DMS79 (cell line): ENCODE data around the gene MYPOP.
A peak's percentile ranks its signal among the peaks of the same experiment; 100 is the strongest.
"Not testable (repeated sequence)": the region's sequence is repeated elsewhere in the genome, so short reads cannot be mapped to it uniquely, and the experiment has no call there.

Experiments used
- DNase-seq: peaks from one replicate; lab custom pipeline; 2025; lab: John Stamatoyannopoulos, UW

MYPOP gene

DNA sequence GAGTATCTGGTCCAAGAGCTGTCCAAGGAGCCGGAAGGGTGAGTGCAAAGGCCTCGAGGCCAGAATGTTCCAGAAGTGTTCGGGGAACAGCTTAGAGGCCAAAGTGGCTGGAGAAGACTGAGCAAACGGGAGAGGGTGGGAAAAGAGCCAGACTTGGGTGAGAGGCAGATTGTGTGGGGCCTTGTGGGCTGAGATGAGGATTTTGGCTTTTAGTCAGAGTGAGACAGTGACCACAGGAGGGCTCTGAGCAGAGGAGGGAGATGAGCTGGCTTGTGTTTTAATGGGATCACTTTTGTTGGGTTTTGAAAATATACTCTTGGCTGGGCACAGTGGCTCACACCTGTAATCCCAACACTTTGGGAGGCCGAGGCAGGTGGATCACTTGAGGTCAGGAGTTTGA, 6.5 kb upstream of the MYPOP start:
- DNase-seq = no peak

DNA sequence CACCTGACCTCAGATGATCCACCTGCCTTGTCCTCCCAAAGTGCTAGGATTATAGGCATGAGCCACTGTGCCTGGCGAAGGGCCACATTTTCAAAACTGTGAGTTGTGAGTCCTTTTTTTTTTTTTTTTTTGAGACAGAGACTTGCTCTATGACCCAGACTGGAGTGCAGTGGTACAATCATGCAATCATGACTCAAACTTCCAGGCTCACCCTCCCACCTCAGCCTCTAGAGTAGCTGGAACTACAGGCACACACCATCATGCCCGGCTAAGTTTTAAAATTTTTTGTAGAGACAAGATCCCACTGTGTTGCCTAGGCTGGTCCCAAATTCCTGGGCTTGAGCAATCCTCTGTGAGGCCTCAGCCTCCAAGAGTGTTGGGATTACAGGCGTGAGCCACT, 3.8 kb upstream of the MYPOP start:
- no peak for DNase-seq

- DNase-seq = no peak
Measured at GRCh38 chr19:45905011-45905410, 2.6 kb upstream of the MYPOP start.

DNA sequence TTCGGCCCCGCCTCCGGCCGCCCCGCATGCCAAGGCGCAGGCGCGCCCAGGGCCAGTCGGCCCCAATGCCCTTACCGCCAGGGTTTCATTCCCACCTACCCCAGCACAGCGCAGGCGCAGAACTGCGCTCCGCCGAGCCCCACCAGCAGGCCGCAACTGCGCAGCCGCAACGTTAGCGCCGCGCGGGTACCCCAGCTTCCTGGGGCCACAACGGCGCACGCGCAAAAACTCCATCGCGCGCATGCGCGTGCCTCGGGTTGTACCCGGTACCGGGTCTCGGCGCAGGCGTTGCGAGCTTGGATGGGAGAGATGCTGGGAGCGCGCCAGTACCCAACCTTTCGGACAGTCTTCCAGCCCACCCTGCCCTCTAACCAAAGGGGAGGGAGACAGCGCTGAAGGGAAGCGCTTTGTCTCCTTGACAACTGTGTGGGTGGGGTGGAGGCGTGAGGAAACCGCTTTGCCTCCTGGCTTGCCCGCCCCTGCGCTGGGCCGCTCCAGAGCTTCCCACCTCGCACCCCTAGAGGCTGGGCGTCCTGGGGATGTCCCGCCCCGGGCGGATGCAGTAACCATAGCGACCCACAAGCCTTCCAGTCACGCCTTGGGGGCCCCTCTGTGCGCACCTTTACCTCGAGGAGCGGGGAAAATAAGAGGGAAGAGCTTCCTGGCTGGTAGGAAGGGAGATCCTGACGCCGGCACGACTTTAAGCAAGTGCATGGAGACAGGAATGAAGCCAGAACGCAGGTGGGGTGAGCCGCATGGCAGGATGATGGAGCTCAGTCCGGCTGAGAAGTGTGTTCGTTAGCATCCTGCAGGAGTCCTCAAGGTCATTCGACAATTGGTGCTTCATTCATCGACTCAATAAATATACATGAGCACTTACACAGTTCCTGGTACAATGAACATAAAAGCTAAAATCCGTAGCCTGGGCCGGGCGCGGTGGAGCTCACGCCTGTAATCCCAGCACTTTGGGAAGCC, 525 bp upstream of the MYPOP start:
- DNase-seq = peak; percentile 93

DNA sequence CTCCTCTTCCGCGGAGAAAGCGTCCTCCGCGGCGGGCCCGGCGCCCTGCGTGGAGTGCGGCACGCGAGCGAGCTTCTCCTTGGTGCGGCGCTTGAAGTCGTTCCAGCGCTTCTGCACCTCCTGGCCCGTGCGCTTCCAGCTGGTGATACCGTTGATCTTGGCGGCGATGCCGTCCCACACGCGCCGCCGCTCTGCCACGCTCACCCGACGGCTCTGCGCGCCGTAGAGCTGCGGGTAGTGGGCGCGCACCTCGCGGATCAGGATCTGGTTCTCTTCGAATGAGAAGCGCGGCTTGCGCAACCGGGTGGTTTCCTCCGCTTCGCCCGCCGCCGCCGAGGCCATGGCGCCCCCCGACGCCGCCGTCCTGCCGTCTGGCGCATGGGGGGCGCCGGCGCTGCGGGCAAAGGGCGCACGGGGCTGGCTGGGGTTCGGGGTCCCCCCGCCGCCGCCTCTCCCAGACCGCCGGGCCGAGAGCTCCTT, 941 bp downstream of the MYPOP start:
- no peak for DNase-seq

DNA sequence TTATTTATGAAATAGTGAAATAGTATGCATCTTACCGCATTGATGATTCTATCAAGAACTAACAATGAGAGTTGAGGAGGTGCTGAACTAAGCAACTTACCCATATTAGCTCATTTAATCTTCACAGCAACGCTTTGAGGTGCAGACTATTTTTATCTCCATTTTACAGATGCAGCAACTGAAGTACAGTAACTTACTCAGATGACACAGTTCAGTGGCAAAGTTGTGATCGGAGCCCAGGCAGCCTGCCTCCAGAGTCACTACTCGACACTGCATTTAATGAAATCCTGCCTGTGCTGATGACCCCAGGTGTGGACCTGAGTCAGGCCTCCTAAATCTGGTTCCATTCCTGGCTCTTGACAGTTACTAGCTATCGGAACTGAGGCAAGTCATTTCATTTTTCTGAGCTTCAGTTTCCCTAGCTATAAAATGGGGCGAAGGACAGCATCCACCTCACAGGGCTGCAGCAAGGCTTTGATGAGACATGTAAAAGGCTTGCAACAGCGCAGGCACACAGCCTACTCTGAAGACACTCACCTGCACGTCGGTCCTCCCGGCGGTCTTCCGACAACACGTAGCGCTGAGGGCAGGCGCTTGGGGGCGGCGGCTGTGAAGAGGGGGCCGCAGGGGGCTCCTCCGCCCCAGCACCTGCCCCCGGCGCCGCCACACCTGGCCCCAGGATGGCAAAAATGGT, 1.5 kb downstream of the MYPOP start:
- DNase-seq = no peak

DNA sequence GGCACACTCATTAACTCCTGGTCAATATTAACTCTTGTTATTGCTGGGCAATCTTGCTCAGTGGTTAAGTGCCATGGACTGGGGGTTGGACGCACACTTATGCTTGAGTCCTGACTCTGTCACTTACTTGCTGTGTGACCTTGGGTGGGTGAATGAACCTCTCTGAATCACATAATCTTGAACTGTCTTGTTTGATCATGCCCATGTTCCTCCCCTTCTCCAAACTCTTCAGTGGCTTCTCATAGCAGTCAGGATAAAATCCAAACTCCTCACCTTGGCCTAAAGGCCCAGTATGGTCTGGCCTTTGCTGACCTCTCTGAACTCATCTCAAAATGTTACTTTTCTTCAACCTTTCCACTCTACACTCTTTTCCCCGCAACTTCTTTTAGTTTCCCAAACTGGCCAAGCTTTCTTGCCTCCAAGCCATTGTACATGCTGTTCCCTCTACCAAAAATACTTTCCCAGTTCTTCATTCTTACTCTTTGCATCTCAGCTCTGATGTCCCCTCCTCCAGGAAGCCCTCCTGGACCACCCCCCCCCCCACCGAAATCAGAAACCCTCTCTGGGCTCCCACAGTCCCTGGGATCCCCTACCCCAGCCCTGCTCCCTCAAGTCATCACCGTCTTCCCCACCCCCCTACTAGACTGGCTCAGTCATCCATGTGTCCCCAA, 2.4 kb downstream of the MYPOP start:
- DNase-seq = no peak

DNA sequence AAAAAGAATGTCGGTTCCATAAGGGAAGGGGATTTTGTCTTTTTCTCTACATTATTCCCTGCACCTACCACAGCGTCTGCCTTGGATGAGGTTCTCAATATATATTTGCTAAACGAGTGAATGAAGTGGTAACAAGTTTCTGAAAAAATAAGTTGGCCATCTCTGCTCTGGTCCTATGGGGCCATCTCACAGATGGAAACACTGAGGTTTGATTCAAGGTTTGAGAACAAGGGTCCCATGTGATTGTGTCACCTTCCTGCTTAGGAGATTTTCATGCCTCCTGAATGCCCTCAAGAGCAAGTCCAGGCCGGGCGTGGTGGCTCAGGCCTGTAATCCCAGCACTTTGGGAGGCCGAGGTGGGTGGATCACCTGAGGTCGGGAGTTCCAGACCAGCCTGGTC, 3.2 kb downstream of the MYPOP start:
- no peak for DNase-seq

DNA sequence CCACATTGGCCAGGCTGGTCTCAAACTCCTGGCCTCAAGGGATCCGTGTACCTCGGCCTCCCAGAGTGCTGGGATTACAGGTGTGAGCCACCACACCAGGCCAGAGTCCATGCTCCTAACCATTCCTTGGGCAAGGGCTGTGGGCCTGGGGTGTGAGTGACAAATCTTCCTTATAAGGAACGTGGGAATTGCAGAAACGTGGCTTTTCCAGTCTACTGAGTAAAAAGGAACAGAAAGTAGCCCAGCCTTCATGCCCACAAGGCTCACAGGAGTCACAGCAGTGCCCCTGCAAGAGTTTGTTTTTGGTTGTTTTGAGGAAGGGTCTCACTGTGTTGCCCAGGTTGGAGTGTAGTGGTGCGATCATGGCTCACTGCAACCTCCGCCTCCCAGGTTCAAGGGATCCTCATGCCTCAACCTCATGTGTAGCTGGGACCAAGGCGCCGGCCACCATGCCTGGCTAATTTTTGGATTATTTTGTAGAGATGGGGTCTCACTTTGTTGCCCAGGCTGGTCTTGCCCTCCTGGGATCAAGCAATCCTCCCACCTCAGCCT, 5.1 kb downstream of the MYPOP start:
- no peak for DNase-seq

GRCh38 chr19:45895983-45896599, 6.3 kb downstream of the MYPOP start:
- not testable (repeated sequence) for DNase-seq

DNA sequence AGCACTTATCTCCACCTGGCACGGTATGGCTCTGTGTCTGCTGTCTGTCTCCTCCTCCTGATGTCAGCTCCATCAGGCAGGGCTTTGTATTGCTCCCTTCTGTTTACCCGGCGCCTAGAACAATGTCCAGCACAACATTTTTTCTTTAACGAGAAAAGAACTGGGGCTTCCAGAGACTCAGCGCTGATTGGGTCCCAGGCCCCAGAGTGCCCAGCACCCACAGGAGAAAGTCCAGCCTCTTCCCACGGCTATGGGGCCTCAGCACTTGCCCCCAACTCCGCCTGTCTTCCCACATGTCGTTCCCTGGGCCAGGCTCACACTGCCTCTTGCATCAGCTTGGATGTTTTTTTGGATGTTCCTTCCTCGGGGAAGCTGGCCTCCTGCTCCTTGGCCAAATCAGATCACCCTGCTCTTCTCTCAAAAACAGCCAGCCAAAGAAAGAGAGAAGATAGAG, 6.9 kb downstream of the MYPOP start:
- no peak for DNase-seq

DNA sequence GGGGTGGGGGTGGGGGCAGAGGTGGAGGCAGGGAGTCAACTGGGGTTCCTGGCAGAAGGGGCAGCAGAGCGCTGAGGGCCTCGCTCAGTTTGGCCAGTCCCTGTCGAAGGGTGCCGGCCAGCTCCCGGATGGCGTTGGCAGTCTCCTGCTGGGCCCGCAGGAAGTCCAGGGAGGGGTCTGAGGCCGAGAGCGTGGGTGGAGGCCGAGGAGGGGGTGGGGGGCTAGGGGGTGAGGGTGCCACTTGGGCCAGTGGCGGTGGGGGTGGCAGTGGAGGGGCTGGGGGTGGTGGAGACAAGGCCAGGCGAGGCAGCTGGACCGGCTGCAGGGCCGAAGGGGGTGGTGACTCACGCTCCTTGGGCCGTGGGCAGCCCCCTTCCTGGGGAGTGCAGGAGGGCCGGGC, 11.5 kb downstream of the MYPOP start:
- DNase-seq = no peak

GRCh38 chr19:45889210-45889885, 13.1 kb downstream of the MYPOP start:
- DNase-seq = no peak

DNA sequence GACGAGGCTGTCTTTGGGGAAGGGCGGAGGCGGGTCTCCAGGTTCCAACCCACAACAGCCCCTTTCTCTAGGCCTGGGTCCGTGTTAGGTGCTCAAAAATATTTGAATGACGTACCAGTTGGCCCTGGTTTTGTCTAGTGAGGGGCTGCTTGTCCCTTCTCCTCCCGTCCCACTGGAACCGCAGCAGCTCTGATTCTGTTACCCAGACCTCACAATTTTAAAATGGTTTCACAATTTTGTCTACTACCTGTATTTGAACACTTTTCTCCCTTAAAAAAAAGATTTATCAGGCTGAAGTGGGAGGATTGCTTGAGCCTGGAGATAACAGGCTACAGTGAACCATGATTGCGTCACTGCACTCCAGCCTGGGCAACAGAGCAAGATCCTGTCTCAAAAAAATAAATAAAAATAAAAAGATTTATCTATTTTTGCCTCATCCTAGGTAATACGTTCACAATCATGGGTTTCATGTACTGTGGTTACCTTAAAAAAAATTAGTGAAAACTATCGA, 15.2 kb downstream of the MYPOP start:
- DNase-seq = no peak

DNA sequence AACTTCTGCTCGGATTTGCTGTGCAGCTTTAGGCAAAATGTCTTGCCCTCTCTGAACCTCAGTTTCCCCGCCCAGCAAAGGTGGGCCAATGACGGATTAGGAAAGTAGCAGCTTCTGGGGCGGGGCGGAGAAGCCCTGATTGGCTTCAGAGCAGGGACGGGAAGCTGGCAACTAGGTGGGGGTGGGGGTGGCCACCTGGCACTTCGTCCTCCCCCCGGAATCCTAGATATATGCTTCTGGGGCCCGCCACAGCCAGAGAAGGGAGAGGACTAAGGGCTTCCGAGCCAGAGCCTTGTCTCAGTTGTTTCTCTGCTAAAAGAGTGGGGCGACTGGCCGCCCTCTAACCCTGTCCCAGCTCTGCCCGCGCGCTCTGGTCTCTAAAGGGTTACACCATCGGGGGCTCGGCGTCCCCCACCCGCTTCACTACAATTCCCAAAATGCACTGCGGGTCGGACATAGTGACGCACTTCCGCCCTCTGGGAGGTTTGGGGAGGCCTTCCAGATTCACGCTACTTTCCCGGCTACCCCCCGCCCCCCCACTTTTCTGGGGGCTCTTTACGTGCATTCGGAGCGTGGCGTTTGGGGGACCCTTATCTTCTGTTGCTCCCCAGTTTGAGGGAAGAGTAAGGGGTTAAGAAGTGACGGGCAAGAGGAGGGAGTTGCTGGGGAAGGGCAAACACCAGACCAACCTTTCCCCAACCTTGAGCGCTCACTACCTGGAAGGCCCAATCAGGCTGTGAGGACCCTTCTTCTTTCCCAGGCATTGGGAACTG, 15.8 kb downstream of the MYPOP start:
- peak; percentile 83 for DNase-seq

- DNase-seq = peak; percentile 82
Measured at GRCh38 chr19:45885556-45886426, 16.6 kb downstream of the MYPOP start, which contains the start of gene IRF2BP1. IRF2BP1 (minus strand) TSS chr19:45886141; CDS start chr19:45885774, 367 bp downstream.

- peak; percentile 10 for DNase-seq
Measured at GRCh38 chr19:45884682-45885555, 17.5 kb downstream of the MYPOP start.
